ENCODE measurements around the gene SLX9.
"Not testable (repeated sequence)": the region's sequence is repeated elsewhere in the genome, so short reads cannot be mapped to it uniquely, and the experiment has no call there.

The SLX9 gene

DNA sequence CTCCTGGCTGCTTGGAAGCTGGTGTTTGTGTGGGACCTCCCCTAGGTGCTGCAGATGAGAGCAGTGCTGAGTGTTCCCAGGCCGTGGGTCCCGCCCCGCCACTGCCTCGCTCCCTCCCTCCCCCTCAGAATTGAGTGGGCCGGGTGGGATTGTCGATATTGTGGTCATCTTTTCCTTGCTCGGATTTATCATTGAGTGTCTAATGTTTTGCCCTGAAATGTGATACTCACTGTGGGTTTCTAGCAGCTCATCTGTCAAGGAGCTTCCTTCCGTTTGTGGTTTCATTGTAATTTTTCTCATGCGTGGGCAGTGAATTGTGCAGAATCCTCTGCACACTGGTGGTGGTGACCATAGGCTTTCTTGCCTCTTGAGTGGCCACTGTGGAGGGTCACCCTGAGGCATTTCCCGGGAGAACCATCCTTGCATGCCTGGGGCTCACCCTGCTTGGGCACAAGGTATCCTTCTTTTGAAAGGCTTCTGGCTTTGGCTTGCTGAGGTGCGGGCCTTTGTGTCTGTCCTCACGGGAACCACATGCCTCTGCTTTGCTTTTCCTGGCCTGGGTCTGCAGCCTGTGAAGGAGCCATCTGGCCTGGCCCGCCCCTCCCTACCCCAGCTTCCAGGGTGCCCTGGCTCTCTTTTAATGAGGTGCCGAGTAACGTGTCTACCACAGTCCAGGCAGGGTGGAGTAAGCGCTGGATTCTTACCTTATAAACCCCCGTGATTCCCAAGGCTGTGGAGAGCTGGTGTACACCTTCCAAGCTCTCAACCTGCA, 25.6 kb downstream of the SLX9 start:
- no peak for DNase-seq

DNA sequence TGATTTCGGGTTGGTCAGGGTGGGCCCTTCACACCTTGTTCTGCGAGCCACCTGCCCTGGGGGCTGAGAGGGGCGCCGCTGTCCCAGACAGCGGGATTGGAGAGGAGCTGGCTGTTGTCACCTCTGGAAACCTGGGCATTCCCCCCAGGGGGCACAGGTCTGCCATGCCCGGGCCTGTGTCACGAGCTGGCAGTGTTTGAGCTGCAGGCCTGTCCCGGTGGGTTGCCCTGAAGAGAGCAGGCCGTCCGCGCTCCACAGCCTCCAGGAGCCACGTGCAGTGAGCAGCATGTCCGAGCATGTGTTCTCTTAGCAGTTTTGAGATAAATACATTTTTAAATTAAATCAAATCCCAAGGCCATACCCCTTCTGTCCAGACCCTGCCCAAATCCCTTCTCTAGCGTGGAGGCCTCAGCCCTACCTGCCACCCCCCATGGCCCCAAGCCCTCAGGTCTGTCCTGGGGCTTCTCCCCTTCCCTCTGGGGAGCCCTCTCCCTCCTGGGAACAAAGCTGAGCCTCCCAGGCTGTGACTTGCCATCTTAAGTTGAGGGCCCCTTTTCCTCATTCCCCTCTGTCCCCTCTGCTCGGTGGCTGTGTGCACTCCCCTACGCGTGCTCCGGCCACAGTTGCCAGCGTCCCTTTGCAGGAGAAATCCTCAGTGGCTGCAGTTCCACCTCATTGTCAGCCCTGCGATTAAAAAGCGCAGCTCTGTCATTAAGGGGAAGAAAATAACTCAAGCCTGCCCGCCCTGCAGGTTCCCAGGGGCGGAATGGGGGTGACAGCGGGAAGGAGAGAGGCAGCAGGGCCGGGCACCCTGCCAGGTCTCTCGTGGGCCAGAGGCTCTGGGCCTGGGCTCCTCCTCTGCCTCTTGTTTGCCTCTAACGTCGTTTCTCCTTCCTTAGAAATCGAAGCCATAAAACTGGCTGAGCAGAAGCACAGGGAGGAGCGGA, 26.6 kb downstream of the SLX9 start:
- DNase-seq, result no peak

DNA sequence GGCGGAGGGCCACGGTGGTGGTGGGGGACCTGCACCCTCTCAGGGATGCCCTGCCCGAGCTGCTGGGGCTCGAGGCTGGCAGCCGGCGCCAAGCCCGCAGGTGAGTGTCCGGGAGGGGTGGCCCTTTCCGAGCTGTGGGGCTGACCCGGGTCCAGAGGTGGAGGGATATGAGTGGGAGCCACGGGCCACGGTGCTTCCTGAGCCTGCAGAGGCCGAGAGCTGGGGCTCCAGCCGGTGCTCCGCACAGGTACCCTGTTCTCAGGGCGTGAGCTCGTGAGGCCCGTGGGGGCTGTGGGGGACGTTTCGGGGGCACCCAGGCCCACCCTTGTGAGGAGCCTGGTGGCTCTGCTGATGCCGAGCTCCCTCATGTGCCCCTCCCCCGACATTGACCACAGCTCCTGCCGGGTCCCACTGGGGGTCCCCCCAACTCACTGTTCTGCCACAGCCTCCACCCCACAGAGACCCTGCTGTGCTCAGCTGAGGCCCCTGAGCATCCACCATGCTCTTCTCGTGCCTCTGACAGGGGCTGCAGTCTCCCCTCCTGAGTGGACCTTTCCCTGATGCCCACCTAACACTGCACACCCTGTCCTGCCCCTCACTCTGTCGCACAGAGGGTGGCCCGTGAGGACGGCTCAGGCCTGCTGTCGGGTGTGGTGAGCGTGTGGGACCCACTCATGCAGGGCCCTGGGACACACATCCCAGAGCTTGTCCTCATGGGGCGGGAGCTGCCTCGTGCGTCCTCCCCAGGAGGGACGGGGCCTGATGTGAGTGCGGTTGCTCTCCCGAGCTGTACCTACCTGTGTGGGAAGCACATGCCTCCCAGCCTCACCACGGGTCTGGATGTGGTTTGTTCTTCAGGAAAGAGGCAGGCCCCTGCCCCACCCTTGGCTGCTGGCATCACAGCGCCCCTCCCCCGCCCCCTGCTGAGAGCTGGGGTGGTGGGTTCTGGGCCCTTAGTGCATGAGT, 27.5 kb downstream of the SLX9 start:
- no peak for DNase-seq

DNA sequence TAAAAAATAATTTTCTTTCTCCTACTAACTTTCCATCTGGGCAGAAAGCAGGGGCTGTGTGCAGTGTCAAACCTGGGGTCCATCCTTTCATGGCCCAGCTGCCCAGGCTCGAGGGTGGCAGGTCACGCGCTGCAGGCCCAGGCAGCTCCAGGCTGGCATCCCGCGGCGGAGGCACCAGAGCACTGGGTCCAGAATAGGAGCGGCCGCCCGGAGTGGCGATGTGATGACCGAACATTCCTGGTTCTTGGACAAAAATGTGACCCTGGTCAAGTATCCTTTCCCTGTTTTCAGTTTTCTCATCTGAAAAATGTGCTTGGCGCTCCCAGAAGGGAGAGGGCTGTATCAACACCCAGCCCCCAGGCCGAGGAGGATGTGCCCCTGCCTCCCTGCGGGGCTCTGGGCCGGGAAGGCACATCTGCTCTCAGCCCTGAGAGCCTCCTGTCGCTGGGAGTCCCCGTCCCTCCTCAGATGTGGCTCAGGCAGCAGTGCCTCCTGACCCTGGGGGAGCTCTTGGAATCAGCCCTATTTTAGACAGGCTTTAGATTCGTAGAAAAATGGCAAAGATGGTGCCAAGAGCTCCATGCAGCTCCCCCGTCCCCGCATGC, 29.3 kb downstream of the SLX9 start:
- DNase-seq, result no peak

DNA sequence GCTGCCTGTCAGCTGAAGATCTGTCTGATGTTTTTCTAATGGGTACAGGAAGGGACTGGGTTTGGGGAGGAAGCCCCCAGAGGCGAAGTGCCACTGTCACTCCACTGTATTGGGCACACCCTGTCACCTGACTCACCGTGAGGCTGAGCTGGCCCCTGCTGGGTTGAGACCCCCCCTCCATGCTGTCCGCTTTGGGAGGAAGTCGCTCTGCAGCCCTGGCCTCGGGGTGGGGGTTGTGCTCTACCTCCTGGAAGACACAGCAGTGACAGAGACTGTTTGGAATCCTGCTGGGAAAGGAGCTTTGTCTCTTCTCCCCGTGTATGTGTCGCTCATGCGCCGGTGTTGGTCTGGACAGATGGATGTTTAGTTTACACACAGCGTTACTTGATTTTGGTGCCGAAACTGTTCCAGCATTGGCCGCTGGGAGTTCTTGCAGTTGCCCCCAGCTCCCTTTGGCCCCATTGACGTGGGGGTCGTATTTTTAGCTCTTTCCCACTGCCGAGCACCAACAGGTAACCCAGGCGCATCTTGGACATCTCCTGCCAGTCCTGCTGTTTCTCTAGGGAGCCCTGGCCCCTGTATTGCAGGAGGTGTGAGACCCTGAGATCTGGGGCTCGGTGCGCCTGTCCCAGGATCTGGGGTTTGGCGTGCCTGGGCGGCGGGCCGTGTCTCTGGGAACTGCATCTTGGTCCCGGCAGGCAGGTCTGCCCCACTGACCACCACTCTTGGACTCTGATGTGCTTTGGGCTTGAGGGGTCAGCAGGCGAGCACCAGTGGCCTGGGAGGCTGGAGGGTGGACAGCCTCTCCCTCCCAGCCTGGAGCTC, 30.3 kb downstream of the SLX9 start:
- DNase-seq, result no peak

DNA sequence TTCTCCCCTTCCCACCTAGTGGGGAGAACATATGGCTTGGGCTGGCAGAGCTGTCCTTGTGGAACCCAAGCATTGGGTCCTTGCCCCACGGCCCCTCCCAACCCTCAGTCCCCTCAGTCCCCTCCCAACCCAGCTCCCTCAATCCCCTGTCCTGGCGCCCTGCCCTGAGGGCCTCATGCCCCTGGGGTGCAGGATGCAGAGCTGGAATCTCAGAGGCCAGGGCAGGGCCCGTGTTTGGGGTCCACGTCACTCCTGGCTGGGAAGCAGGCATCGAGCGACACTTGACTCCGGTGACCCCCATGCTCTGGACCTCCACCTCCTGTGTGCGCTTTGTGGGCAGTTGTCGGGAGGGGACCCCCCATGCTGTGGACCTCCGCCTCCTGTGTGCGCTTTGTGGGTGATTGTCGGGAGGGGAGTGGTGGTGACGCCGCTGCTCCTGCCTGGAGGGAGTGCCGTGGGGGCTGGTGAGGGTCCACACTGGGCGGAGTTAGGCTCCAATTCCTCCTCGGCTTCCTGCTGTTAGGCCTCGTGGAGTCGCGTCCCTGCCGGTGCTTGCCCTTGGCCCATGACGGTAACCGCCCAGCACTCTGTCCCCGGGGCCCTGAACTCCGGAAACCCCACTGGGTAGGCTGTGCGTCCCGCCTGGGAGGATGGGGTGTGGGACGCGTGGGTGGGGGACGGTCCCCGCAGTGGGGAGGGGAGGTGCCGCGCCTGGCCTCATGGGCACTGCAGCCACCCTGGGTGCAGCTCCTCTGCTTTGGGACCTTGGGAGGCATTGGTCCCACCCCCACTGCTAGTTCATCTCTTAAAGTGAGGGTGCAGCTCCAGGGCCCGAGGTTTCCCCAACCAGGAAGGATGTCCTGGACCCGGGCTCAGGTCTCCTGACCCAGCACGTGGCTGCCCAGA, 31.2 kb downstream of the SLX9 start:
- DNase-seq, result no peak

DNA sequence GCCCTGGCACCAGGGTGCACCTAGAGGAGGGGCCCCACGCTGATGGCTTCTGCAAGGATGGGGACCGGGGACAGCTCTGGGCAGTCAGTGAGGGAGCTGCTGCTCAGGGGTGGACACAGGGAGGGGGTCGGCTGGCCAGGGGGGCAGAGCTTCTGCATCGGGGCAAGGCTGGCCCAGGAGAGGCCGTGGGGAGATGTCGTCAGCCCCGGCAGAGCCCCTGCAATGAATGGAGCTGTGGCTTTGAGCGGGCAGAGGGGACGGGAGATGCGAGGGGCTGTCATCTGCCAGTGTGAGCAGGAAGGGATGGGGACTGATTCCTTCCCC, 31.8 kb downstream of the SLX9 start:
- no peak for DNase-seq

DNA sequence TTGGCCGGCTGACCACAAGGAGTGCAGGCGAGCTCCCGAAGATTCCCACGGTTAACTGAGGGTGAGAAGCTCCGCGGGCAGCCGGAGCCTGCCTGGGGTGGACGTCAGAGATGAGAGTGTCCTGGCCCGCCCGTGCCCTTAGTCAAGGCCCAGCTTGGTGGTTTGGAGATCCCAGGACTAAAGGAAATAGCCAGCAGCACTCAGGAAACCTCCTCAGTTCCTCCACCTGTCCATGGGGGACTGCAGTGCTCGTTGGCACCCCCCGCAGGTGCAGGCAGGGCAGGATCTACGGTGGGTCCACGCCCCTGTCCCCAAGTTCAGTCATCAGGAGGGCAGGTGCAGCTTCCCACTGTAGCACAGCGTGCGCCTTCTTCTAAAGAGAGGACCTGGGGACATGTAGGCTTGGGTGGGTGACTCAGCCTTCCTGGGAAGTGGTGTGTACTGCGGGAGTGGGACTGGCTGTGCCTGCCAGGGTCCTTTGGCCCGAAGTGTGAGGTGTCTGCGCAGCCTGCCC, 32.5 kb downstream of the SLX9 start:
- no peak for DNase-seq

DNA sequence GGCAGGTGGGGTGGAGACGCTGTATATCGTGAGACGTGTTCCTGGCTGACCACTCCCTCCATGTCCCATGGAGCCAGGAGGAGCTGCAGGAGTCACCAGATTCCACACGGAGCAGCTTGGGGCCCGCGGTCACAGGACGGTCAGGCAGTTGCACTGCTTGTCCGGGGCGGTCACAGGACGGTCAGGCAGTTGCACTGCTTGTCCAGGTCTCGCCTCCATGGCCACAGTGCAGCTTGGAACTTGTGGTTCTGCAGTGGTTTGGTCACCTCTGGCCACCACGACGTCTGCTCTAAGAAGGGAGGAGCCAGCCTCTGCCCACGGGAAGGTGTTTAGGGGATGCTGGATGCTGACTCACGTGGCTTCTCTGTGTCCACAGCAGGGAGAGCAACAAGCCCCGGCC, 33.0 kb downstream of the SLX9 start:
- DNase-seq, result no peak

DNA sequence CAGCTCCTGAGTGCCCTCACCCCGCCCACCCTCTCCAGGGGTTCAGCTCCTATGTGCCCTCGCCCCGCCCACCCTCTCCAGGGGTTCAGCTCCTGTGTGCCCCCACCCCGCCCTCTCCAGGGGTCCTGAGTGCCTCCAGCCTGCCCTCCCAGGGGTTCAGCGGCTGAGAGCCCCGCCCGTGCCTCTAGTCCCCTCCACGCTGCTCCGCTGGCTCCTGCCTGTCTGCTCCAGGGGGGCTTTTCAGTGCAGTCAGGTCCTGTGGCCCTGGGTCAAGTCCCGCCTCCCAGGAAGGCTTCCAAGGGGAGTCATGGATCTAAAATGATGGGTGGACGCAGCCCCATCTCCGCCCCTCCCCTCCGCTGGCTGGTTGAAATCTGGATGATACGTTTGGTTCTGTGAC, 33.8 kb downstream of the SLX9 start:
- no peak for DNase-seq

DNA sequence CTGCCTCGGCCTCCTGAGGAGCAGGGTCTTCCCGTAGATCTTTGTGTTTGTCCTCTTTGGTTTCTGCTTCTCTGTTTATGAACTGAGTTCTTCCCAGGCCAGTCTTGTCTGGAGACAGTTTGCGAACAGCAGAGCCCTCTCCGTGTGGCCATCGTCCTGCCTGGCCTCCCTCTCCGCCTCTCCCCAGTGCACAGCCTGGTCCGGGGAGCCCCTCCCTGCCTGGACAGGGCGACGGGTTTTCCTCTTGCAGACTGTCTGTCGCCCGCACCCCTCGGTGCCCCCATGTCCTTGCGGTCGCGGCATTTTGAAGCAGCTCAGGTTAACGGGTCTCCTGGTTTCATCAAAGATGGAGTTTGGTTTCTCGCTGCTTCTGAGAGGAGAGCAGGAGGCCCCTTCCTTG, 34.8 kb downstream of the SLX9 start:
- no peak for DNase-seq

DNA sequence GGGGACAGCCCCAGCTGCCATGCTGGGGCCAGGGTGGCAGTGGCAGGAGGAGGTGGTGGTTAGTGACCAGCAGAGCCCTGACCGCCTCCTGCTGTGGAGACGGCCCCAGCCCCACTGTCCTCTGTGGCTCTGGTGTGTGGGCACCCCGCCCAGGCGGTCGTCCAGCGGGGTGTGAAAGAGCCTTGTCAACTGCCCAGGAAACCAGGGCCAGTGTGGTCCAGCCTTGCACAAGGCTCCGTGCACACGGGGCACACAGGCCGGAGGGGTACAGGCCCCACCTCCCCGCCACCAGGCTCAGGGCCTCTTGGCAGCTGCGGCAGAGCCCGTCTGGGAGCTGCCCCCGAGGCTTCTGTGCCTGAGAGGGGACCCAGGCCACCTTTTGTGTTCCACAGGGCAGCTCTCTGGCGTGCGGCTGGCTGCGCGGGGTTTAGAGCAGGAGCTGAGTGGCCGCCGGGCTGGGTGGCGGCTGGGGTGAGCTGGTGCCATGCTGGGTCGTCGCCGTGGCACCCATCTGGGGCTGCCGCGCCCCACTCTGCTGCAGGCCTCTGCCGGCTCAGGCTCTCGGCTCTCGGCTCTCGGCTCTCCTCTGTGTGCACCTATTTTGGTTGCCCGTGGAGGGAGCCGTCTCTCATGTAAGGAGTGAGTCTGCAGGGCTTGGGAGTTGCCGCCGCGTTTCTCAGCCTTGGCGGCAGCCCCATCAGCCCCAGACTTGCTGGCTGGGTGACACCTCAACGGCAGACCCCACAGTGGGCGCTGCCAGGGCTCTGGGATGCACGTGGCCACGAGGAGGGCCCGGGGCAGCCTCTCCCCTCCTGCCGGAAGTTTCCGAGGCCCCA, 36.1 kb downstream of the SLX9 start:
- no peak for DNase-seq

DNA sequence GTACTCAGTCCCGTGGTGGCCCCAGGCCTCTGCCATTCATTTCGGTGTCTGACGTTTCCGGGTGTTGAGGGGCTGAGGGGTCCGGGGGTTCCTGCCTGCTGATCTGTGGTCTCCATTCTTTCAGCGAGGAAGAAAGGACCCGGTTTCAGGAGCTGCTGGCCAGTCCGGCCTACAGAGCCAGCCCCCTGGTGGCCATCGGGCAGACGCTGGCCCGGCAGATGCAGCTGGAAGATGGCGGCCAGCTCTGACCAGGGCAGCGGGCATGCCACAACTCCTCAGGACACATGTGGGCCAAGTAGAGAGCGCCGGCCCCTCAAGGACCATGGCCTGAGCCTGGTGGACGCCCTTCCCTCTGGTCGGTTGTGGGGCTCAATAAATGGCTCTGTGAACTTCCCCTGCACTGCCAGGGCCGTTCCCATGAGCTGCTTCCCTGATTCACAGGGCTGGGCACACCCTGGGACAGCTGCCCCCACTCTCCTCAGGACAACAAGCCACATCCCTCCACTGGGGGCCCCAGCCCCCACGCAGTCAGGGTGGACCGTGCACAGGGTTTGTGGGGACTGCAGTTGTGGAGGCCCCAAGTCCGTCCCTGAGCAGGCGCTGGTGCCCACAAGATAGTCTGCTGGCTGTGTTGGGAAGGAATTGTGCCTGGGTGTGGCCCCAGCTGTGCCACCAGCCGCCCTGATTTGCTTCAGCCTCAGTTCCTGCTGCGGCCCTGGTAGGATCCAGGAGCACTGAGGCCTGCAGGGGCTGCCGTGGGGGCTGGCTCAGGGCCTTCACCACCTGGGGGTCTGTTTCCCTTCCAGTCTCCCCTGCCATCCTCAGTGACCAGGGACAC, 36.9 kb downstream of the SLX9 start:
- not testable (repeated sequence) for DNase-seq

DNA sequence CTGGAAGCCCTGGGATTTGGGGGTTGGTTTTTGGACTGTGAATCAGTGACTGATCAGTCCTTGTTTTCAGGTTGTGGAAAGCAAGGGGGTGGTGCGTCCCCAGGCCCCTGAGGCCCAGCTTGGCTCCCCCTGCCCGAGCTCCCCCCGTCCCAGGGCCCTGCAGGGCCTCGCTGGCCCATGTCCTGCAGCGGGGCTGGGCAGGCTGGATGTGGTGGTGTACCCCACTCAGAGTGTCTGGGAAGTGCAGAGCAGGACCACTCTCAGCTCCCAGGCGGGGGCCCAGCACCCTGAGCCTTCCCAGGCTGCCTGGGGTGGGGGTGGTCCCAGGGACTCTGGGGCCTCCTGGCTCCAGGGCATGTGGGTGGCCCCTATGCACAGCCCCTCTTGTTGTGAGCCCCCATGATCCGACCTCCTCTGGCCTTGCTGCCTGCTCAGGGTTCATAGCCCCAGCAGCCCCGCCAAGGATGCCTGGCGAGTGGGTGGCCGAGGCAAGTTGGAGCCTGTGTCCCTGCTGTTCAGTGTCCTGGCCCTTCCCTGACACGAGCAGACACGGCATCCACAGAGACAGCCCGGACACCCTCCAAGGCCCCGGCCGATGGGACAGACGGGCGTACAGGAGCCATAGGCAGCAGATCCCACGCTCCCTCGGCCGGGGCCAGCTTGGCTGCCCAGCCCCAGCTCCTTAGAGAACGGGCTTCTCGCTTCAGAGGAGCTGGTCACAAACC, 37.9 kb downstream of the SLX9 start:
- DNase-seq, result no peak

DNA sequence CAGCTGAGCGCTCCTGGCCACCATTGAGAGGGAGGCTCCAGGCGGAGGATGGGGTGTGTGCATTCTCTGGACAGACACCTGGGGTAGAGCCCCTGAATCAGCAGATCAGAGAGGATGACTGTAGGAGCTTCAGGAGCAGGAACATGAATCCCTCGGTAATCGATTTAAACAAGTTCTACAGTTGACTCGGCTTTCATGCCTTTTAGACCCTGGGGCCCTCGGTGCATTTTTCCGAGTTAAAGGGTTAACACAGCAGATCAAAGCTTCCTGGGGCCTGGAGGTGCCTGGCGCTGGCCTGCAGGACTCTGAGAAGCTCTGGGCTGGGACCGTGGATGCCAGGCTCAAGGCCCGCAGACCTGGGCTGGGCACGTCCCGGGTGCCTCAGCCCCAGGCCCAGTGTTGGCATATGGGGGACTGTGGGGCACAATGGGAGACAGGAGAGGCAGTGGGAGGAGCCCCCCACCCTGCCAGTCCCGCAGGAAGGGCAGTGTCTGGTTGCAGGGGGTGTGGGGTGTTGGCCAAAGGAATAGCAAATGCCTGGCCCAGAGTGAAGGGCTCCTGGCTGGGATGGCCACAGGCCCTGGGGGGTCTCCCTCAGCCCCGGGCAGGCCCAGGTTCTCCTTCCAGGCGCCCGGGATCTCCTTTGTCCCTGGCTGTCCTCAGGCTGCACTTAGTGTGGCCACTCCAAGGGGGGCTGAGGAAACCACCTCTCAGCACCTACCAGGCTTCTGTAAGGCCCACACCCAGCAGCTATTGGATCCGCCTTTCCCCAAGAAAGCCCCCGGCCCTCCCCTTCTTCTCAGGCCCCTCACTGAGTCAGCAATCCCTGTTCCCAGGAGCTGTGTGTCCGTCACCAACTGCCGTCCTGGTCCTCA, 40.1 kb downstream of the SLX9 start:
- DNase-seq, result no peak

DNA sequence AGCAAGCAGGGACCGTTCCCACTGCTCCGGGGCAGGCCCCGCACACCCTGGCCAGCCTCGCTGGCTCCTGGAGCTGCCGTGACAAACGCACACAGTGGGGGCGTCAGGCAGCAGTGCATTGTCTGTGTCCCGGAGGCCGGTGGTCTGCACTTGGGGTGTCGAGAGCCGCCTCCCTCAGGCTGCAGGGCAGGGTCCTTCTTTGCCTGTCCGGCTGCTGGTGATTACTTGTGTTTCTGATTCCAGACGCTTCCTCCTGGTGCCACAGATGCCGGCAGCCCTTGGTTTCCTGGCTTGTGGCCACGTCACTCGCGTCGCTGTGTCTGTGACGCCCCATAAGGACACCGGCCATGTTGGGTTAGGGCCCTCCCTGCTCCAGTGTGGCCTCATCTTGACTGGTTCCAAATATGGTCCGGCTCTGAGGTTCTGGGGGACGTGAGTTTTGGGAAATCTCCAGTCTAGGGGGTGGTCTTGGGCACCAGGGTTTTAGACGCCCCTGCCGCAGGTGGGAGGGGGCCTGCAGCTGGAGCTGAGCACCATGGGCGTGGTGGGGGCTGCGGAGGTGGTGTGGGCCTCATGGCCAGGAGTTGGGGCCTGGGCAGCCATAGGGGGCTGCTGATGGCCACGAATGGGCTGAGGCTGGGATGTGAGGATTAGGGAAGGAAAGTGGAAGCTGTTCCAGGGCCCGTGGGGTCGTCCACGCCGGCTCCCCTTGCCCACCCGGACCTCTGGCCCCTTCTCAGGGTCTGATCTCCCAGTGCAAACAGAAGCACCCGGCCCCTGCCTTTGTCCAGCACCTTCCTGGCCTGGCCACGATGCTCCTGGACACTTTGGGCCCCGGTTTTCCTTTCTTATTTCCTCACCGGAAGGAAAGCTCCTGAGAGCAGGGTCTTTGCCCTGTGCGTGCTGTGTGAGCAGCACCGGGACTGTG, 41.0 kb downstream of the SLX9 start:
- no peak for DNase-seq
